ENCODE results near the gene MOGAT3. TPM values are rescaled to one million over a fixed set of nuclear protein-coding genes. Genes with fewer than 3 reads are reported as not detected.

Gene MOGAT3
- total RNA-seq, 2 donors from 2014 or later: not detected

GRCh38 chr7:101222275-101222830, 21.5 kb upstream of the MOGAT3 start:
- no peak overlapping the region for H3K27ac Mint-ChIP-seq
- H3K36me3 Mint-ChIP-seq: no peaks in the 10 kb centered on the region
- ATAC-seq (no peak), DNase-seq (ENCODE audit: low spot score) (no peak)
- H3K4me3 Mint-ChIP-seq: no peak overlapping the region
- no peaks in the 10 kb centered on the region for H3K9me3 Mint-ChIP-seq
- peaks cover 18 to 22% of the 10 kb centered on the region in 2 donors for H3K4me1 Mint-ChIP-seq (ENCODE audit: low read depth in 2 of 2)
- no peaks in the 10 kb centered on the region for H3K27me3 Mint-ChIP-seq

GRCh38 chr7:101220295-101220694, 19.5 kb upstream of the MOGAT3 start:
- Mint-ChIP-seq H3K4me3 (no peak overlapping the region), H3K4me1 (ENCODE audit: low read depth in 2 of 2) (peaks cover 30 to 34% of the 10 kb centered on the region in 2 donors)
- no peak for ATAC-seq

DNA sequence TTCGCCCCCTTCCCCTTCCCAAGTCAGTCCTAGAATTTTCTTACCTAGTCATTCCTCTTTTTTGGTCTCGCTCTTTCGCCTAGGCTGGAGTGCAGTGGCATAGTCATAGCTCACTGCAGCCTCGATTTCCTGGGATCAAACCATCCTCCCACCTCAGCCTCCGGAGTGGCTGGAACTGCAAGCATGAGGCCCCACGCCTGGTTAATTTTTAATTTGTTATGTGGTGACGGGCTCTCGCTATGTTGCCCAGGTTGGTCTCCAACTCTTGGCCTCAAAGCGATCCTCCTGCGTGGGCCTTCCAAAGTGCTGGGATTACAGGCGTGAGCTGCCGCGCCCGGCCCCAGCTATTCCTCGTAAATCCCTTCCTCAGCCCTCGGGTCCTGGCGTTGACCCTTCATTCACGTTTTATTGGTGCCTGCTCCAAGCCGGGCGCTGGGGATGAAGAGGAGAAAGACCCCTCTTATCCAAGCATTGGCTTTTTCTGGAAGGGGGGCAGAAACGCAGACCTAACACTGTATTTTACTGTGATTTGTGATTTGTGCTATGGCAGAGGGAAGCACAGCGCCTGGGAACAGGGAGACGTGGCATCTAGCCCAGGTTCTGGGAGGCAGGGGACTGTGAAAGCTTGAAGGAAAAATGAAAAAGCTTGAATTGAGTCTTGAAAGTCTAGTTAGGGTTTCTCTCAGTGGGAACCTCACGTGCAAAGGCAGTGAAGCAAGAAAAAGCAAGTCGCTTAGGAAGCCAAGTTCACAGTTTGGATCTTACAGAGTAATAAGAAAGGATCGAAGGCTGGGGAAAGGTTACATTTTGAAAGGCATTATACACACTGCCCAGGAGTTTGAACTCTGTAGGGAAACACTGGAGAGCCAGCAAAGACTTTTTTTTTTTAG, 17.6 kb upstream of the MOGAT3 start:
- peak overlapping the region; percentile 91 to 97 for H3K27ac Mint-ChIP-seq

More at GRCh38 chr7:101220295-101220694, 19.5 kb upstream of the MOGAT3 start:
- Mint-ChIP-seq H3K36me3 (no peaks in the 10 kb centered on the region), H3K27me3 (no peaks in the 10 kb centered on the region), H3K9me3 (no peaks in the 10 kb centered on the region), H3K27ac (no peak overlapping the region)
- DNase-seq (ENCODE audit: low spot score): no peak

GRCh38 chr7:101217388-101218235, 16.8 kb upstream of the MOGAT3 start, which contains the start of the genes PLOD3 and ZNHIT1:
Gene PLOD3, minus strand, starts transcription at chr7:101217581. Its CDS starts 307 bp downstream, at chr7:101217274.
Gene ZNHIT1, plus strand, starts transcription at chr7:101218165. Its CDS starts 31 bp downstream, at chr7:101218196.
- H3K9me3 Mint-ChIP-seq: no peaks in the 10 kb centered on the region

More for the DNA sequence above, 17.6 kb upstream of the MOGAT3 start:
- Mint-ChIP-seq H3K4me1 (ENCODE audit: low read depth in 2 of 2) (peaks cover 30 to 34% of the 10 kb centered on the region in 2 donors), H3K27me3 (no peaks in the 10 kb centered on the region), H3K9me3 (no peaks in the 10 kb centered on the region), H3K36me3 (no peaks in the 10 kb centered on the region), H3K4me3 (peak overlapping the region; percentile 97)
- ATAC-seq (peak in 1 of 2 donors; percentile 1), DNase-seq (ENCODE audit: low spot score) (no peak)

GRCh38 chr7:101216860-101217387, 16.1 kb upstream of the MOGAT3 start:
- no peaks in the 10 kb centered on the region for H3K9me3 Mint-ChIP-seq
- no peaks in the 10 kb centered on the region for H3K27me3 Mint-ChIP-seq
- peak overlapping the region; percentile 97 for H3K4me3 Mint-ChIP-seq
- no peaks in the 10 kb centered on the region for H3K36me3 Mint-ChIP-seq
- ATAC-seq (peak in 1 of 2 donors; percentile 41), DNase-seq (ENCODE audit: low spot score) (no peak)
- H3K4me1 Mint-ChIP-seq (ENCODE audit: low read depth in 2 of 2): peaks cover 27 to 34% of the 10 kb centered on the region in 2 donors
- peak overlapping the region; percentile 91 to 97 for H3K27ac Mint-ChIP-seq

More at GRCh38 chr7:101217388-101218235, 16.8 kb upstream of the MOGAT3 start, which contains the start of the genes PLOD3 and ZNHIT1:
- peak; percentile 81 to 88 for ATAC-seq
- Mint-ChIP-seq H3K36me3 (no peaks in the 10 kb centered on the region), H3K4me3 (peak within 1 kb of the TSS; percentile 97), H3K27me3 (no peaks in the 10 kb centered on the region), H3K4me1 (ENCODE audit: low read depth in 2 of 2) (peaks cover 30 to 34% of the 10 kb centered on the region in 2 donors), H3K27ac (peak within 1 kb of the TSS; percentile 91 to 97)
- peak; percentile 95 for DNase-seq (ENCODE audit: low spot score)

DNA sequence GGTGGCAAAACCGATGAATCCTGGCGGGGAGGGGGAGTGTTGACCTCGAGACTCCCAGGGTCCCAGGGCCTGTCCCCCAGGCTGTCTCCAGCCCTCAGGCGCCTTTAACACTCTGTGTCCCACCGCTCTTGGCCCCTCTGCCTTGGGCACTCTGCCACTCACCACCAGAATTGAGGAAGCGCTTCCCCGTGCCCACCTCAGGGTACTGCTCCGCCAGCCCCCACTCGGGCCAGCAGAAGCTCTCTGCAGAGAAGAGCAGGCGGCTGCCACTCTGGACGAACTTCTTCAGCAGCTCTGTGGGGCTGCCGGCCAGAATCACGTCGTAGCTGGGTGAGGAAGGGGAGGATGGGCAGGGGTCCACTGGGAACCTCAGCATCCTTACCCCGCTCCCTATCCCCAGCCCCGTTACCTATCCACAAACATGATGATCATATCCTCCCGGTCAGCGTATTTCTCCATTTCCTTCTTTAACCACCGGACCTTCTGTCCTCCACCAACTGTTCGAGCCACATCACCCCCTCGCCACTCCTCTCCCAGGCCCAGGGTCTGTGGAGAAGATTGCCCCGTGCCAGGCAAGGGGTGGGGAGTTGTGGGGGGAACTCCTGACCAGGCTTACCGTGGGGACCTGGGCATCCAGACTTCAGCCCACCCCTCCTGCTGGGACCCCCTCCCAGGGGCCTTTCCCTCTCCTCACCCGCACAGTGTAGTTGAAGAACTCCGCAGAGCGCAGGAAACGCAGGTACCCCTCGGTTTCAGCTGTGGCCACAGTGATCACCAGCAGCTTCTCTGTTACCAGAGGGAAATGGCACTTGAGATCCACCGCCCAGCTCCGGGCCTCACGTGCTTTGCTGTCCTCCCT, 15.4 kb upstream of the MOGAT3 start:
- H3K9me3 Mint-ChIP-seq: no peaks in the 10 kb centered on the region
- no peak for ATAC-seq
- peak overlapping the region; percentile 91 to 97 for H3K27ac Mint-ChIP-seq
- DNase-seq (ENCODE audit: low spot score): no peak
- peak overlapping the region; percentile 97 for H3K4me3 Mint-ChIP-seq
- no peaks in the 10 kb centered on the region for H3K36me3 Mint-ChIP-seq
- no peaks in the 10 kb centered on the region for H3K27me3 Mint-ChIP-seq
- H3K4me1 Mint-ChIP-seq (ENCODE audit: low read depth in 2 of 2): peaks cover 20 to 34% of the 10 kb centered on the region in 2 donors

DNA sequence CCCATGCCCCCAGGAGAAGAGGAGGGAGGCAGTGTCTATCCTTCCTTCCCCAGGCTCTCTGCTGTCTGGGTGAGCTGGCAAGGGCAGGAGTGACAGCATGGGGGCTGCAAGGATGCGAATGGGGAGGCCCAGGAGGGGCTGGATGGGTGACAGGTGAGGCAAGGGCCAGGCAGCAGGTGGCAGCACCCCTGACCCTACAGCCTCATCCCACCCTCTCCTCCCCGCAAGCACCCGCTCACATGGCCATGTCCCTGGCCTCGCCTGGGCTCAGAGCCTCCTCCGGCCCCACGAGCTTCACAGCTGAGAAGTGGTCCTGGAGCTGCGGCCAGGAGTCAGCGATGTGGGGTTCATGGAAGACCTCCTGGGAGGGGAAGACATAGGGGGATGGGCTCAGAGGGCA, 11.2 kb upstream of the MOGAT3 start:
- DNase-seq (ENCODE audit: low spot score): no peak
- Mint-ChIP-seq H3K4me3 (no peak overlapping the region), H3K4me1 (ENCODE audit: low read depth in 2 of 2) (peaks cover 12% of the 10 kb centered on the region in 2 donors), H3K27me3 (no peaks in the 10 kb centered on the region), H3K9me3 (no peaks in the 10 kb centered on the region), H3K36me3 (no peaks in the 10 kb centered on the region), H3K27ac (no peak overlapping the region)
- no peak for ATAC-seq

DNA sequence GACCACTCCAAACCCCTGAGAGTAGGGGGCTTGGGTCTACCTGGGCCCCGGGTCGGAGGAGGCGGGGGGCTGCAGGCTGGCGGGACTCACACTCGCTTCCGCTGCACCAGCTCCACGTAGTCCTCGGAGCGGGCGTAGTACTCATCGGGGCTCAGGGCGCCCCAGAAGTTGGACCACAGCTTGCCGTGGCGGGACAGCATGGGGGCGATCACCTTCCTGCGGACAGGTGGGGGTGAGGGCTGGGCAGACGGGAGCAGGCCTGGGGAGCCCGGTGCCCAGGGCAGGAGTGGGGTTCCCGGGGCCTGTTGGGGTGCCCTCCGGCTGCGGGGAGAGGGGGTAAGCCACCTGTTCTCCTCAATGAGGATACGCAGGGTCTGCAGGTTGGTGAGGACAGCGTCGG, 10.7 kb upstream of the MOGAT3 start:
- H3K4me1 Mint-ChIP-seq (ENCODE audit: low read depth in 2 of 2): peaks cover 8 to 9% of the 10 kb centered on the region in 2 donors
- H3K4me3 Mint-ChIP-seq: no peak overlapping the region
- no peaks in the 10 kb centered on the region for H3K36me3 Mint-ChIP-seq
- no peaks in the 10 kb centered on the region for H3K9me3 Mint-ChIP-seq
- ATAC-seq (no peak), DNase-seq (ENCODE audit: low spot score) (no peak)
- no peaks in the 10 kb centered on the region for H3K27me3 Mint-ChIP-seq
- no peak overlapping the region for H3K27ac Mint-ChIP-seq

- Mint-ChIP-seq H3K4me1 (ENCODE audit: low read depth in 2 of 2) (no peaks in the 10 kb centered on the region), H3K4me3 (no peak overlapping the region), H3K27ac (no peak overlapping the region), H3K36me3 (no peaks in the 10 kb centered on the region), H3K27me3 (no peaks in the 10 kb centered on the region), H3K9me3 (no peaks in the 10 kb centered on the region)
- no peak for DNase-seq (ENCODE audit: low spot score)
- ATAC-seq: no peak
Observed at GRCh38 chr7:101210143-101210542, 9.3 kb upstream of the MOGAT3 start.

DNA sequence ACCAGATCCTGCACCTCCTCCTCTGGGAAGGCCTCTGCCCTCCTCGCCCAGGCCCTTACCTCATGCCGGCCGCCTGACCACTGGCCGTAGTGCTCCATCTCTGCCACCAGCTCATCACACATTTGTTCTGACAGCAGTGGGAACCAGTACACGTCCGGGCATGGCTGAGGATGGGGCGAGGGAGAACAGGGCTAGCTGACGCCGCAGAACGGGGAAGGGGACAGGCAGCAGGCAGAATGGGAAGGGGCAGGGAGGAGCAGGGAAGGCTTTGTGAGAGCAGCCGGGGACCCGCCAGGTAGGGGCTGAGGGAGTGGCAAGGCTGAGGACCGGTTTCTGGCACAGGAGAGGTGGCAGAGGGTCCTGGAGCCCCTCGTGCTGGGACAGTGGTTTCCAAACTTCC, 8.0 kb upstream of the MOGAT3 start:
- H3K36me3 Mint-ChIP-seq: no peaks in the 10 kb centered on the region
- H3K27me3 Mint-ChIP-seq: peaks cover under 1 to 4% of the 10 kb centered on the region in 2 donors
- DNase-seq (ENCODE audit: low spot score) (no peak), ATAC-seq (no peak)
- H3K9me3 Mint-ChIP-seq: no peaks in the 10 kb centered on the region
- peaks cover 0 to 3% of the 10 kb centered on the region in 2 donors for H3K4me1 Mint-ChIP-seq (ENCODE audit: low read depth in 2 of 2)
- H3K4me3 Mint-ChIP-seq: no peak overlapping the region
- no peak overlapping the region for H3K27ac Mint-ChIP-seq

DNA sequence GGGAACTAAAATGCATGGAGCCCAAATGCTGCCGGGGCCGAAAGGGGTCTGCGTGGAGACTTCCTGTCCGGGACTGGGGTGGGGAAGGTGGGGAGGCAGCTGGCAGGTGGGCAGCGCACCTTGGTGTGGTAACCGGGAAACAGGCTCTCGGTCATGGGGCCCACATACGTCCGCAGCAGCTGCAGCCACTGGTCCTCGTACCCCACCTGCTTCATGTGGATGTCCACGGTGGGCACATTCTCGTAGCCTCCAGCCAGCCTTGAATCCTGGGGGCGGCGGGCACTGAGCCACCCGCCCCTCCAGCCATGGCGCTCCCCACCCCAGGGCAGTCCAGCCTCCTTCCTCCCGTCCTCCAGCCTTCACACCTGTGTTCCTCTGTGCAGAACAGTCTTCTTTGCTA, 6.6 kb upstream of the MOGAT3 start:
- Mint-ChIP-seq H3K36me3 (no peaks in the 10 kb centered on the region), H3K27ac (no peak overlapping the region), H3K4me3 (no peak overlapping the region), H3K27me3 (peaks cover 7 to 15% of the 10 kb centered on the region in 2 donors), H3K4me1 (ENCODE audit: low read depth in 2 of 2) (peaks cover 0 to 4% of the 10 kb centered on the region in 2 donors), H3K9me3 (no peaks in the 10 kb centered on the region)
- DNase-seq (ENCODE audit: low spot score): no peak
- ATAC-seq: no peak

DNA sequence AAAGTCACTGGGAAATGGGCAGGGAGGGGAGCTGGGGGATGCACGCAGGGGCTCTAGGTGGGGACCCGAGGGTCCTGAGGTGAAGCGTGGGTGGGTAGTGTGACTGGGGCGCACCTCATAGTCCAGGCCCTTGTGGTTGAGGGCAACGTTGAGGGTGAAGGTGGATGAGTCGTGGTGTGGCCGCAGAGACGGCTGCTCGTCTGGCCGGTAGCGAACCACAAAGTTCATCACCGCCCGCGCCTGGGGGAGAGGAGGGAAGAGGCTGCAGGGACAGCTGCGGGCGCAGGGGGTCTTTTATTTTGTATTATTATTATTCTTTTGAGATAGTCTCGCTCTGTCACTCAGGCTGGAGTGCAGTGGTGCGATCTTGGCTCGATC, 5.8 kb upstream of the MOGAT3 start:
- no peaks in the 10 kb centered on the region for H3K36me3 Mint-ChIP-seq
- H3K27me3 Mint-ChIP-seq: peaks cover 7 to 15% of the 10 kb centered on the region in 2 donors
- H3K9me3 Mint-ChIP-seq: no peaks in the 10 kb centered on the region
- peaks cover 0 to 4% of the 10 kb centered on the region in 2 donors for H3K4me1 Mint-ChIP-seq (ENCODE audit: low read depth in 2 of 2)
- H3K27ac Mint-ChIP-seq: no peak overlapping the region
- no peak for DNase-seq (ENCODE audit: low spot score)
- no peak overlapping the region for H3K4me3 Mint-ChIP-seq
- no peak for ATAC-seq

All from natural killer cell treated with Interleukin-12 subunit alpha and Interleukin-12 subunit beta and Interleukin-15 and Interleukin-18, amount 100 ng/mL, for 72 hours (primary cell).